ENCODE data around the gene PUDP. TPM values are rescaled to one million over a fixed set of nuclear protein-coding genes. Genes with fewer than 3 reads are reported as not detected.

PUDP gene
- total RNA-seq (10 to 100 TPM; 19.6 to 27.2 (median 22.0) TPM), polyA plus RNA-seq (10 to 100 TPM in 1 of 3 donors, 1 to 10 TPM in 2; 9.2 to 11.9 (median 9.4) TPM)
- long read RNA-seq, donor 1, partial matches to known transcripts = 6 of 10 reads
- long read RNA-seq, donor 1, other reads (novel, unspliced or antisense) = 0 of 10 reads
- long read RNA-seq, donor 2, partial matches to known transcripts = 9 of 10 reads
- long read RNA-seq, donor 2, other reads (novel, unspliced or antisense) = 0 of 10 reads

GRCh38 chrX:7147978-7148854 lies at the start of gene PUDP:
Gene PUDP, minus strand, starts transcription at chrX:7148153. Its CDS starts 40 bp downstream, at chrX:7148113.
- H3K27ac ChIP-seq = peak within 1 kb of the TSS; percentile 81 to 97 (median 91)
- intact Hi-C loops (cut with DNase I; ENCODE audit: low total_unique reads) = no loop called here
- H3K27me3 ChIP-seq (replicated peaks in 1 of 7) = no peaks in the 10 kb centered on the region
- WGBS, 5 donors = 0 to 1% (median 0%) methylated on average over 18 to 76 of the region's 76 CpGs
- H3K9me3 ChIP-seq = no peaks in the 10 kb centered on the region
- peak; percentile 97 for DNase-seq
- H3K36me3 ChIP-seq = no peaks in the 10 kb centered on the region
- TF ChIP-seq POLR2AphosphoS5 (IDR thresholded peaks at IDR 0.05) (peak; percentile 83 to 89 (median 84)), CTCF (IDR thresholded peaks at IDR 0.05 in 8 of 11, conservative IDR thresholded peaks at IDR 0.05 in 3 of 11) (peak in 9 of 11 experiments; percentile 22 to 53 (median 37)), POLR2A (IDR thresholded peaks at IDR 0.05) (no peak)
- H3K4me1 ChIP-seq = peaks cover 0 to 32% (median 24%) of the 10 kb centered on the region in 6 donors
- peak within 1 kb of the TSS; percentile 64 to 97 (median 84) for H3K4me3 ChIP-seq

- H3K36me3 ChIP-seq = no peaks in the 10 kb centered on the region
- H3K4me1 ChIP-seq = no peaks in the 10 kb centered on the region
- H3K27ac ChIP-seq = no peak overlapping the region
- no peak for DNase-seq
- intact Hi-C loops (cut with DNase I; ENCODE audit: low total_unique reads) = no loop called here
- TF ChIP-seq POLR2AphosphoS5 (IDR thresholded peaks at IDR 0.05) (no peak), POLR2A (IDR thresholded peaks at IDR 0.05) (no peak), CTCF (IDR thresholded peaks at IDR 0.05 in 8 of 11, conservative IDR thresholded peaks at IDR 0.05 in 3 of 11) (no peak)
- WGBS, 5 donors = 94 to 97% (median 97%) methylated on average over 11 of the region's 11 CpGs
- no peaks in the 10 kb centered on the region for H3K27me3 ChIP-seq (replicated peaks in 1 of 7)
- H3K4me3 ChIP-seq = no peak overlapping the region
- H3K9me3 ChIP-seq = no peaks in the 10 kb centered on the region
Observed at GRCh38 chrX:7194606-7195005, 46.7 kb upstream of the PUDP start.

GRCh38 chrX:7192871-7193270 lies 44.9 kb upstream of the PUDP start:
- Histone ChIP-seq H3K4me1 (no peaks in the 10 kb centered on the region), H3K9me3 (no peaks in the 10 kb centered on the region), H3K27me3 (replicated peaks in 1 of 7) (no peaks in the 10 kb centered on the region), H3K4me3 (no peak overlapping the region), H3K27ac (no peak overlapping the region), H3K36me3 (no peaks in the 10 kb centered on the region)
- intact Hi-C loops (cut with DNase I; ENCODE audit: low total_unique reads) = no loop called here
- no peak for TF ChIP-seq POLR2AphosphoS5 (IDR thresholded peaks at IDR 0.05)
- no peak for TF ChIP-seq POLR2A (IDR thresholded peaks at IDR 0.05)
- 91 to 97% (median 95%) methylated on average over 7 of the region's 7 CpGs for WGBS, 5 donors
- DNase-seq = no peak

- H3K27me3 ChIP-seq (replicated peaks in 1 of 7) = no peaks in the 10 kb centered on the region
- no peak overlapping the region for H3K4me3 ChIP-seq
- H3K4me1 ChIP-seq = no peaks in the 10 kb centered on the region
- H3K9me3 ChIP-seq = no peaks in the 10 kb centered on the region
- H3K36me3 ChIP-seq = no peaks in the 10 kb centered on the region
- 40 to 91% (median 79%) methylated on average over 1 to 2 of the region's 2 CpGs for WGBS, 5 donors
- intact Hi-C loops (cut with DNase I; ENCODE audit: low total_unique reads) = no loop called here
- TF ChIP-seq POLR2A (IDR thresholded peaks at IDR 0.05) = no peak
- H3K27ac ChIP-seq = no peak overlapping the region
- DNase-seq = no peak
Observed at GRCh38 chrX:7191681-7192110, 43.7 kb upstream of the PUDP start.

GRCh38 chrX:7190157-7190556 lies 42.2 kb upstream of the PUDP start:
- Histone ChIP-seq H3K36me3 (no peaks in the 10 kb centered on the region), H3K9me3 (no peaks in the 10 kb centered on the region), H3K27me3 (replicated peaks in 1 of 7) (no peaks in the 10 kb centered on the region), H3K4me3 (no peak overlapping the region), H3K4me1 (no peaks in the 10 kb centered on the region), H3K27ac (no peak overlapping the region)
- intact Hi-C loops (cut with DNase I; ENCODE audit: low total_unique reads) = no loop called here
- TF ChIP-seq POLR2AphosphoS5 (IDR thresholded peaks at IDR 0.05) = no peak
- no peak for TF ChIP-seq POLR2A (IDR thresholded peaks at IDR 0.05)
- WGBS, 5 donors = 92 to 100% (median 100%) methylated on average over 1 to 2 of the region's 2 CpGs
- DNase-seq = no peak

Data from spleen (tissue), 13 donors.